ENCODE results near the gene GPS1.

DNA sequence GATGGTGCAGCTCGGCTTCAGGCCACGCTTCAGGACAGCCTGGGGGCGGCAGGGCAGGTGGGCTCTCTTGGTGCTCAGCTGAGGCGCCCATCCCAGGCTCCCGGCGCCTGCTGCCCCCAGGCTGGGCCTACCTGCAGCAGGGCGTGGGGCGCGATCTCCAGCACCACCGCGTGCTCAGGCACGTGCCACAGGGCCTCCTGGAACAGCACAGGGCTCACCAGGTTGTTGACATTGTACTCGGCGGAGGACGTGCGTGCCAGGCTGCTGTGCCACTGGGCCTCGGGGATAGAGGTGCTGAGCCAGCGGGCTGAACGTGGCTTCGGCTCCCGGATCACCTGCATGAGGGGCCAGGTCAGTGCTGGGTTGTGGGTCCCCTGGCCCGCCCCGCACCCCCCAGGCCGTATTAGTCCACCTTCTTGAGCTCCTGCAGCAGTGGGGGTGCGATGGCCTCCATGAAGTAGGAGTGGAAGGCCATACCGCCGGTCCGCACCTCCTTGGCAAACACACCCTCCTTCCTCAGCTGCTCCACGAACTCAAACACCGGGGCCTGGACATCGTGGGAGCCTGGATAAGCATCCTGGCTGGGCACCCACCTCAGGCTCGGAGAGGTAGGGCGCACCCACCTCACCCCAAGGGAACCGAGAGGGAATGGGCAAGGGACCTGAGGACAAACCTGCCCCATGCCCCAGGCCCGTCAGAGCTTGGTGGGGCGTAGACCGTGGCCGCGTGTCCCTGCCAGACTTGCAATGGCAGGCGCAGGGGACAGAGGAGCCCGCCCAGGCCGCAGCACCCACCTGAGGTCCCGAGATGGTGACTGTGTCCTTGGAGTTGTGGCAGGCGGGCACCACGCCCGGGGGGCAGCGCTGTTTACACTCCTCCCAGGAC lies 37.4 kb downstream of the GPS1 start:
- TF ChIP-seq, protein P1, sequence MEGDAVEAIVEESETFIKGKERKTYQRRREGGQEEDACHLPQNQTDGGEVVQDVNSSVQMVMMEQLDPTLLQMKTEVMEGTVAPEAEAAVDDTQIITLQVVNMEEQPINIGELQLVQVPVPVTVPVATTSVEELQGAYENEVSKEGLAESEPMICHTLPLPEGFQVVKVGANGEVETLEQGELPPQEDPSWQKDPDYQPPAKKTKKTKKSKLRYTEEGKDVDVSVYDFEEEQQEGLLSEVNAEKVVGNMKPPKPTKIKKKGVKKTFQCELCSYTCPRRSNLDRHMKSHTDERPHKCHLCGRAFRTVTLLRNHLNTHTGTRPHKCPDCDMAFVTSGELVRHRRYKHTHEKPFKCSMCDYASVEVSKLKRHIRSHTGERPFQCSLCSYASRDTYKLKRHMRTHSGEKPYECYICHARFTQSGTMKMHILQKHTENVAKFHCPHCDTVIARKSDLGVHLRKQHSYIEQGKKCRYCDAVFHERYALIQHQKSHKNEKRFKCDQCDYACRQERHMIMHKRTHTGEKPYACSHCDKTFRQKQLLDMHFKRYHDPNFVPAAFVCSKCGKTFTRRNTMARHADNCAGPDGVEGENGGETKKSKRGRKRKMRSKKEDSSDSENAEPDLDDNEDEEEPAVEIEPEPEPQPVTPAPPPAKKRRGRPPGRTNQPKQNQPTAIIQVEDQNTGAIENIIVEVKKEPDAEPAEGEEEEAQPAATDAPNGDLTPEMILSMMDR (IDR thresholded peaks at IDR 0.05): no peak
- no peak for TF ChIP-seq POLR2A (IDR thresholded peaks at IDR 0.05)

All from uterus (tissue), 2 donors.